ENCODE data around the gene TACC2. TPM values are rescaled to one million over a fixed set of nuclear protein-coding genes. Genes with fewer than 3 reads are reported as not detected.

Gene TACC2
- total RNA-seq, 1 donor from 2014 or later, result not detected

DNA sequence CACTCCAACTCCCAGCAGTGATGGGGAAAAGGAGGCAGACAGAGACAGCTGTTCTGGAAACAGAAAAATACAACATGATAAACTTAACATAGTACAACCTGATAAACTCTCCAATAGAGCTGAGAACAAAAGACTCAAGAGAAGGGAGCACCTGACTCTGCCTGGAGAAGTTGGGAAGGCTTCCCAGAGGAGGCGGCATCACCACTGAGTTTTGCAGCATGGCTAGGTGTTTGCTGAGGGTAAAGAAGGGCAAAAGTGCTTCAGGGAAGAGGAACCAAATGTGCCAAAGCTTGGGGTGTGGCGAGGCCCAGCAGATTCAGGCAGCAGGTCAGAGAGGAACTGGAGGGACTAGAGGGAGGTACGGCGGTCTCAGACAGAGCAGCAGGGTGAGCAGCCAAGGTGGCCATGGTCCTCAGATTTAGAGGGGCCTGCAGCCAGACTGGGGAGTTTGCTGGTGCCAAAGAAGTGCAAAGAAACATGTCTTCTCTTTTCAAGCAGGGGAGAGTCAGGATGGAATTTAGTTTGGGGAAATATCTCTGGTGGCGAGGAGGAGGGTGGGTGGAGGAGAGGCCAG, 162.2 kb downstream of the TACC2 start:
- no peak for DNase-seq (ENCODE audit: low spot score)
- Mint-ChIP-seq H3K9me3 (no peaks in the 10 kb centered on the region), H3K4me1 (ENCODE audit: low read depth) (no peaks in the 10 kb centered on the region), H3K4me3 (no peak overlapping the region), H3K27ac (no peak overlapping the region), H3K36me3 (ENCODE audit: low read depth) (no peaks in the 10 kb centered on the region), H3K27me3 (ENCODE audit: insufficient read depth) (peaks cover 7% of the 10 kb centered on the region)
- intact Hi-C loops (cut with micrococcal nuclease), result no loop called here

GRCh38 chr10:122152544-122152943, 163.6 kb downstream of the TACC2 start:
- Mint-ChIP-seq H3K36me3 (ENCODE audit: low read depth) (no peaks in the 10 kb centered on the region), H3K4me1 (ENCODE audit: low read depth) (no peaks in the 10 kb centered on the region), H3K9me3 (no peaks in the 10 kb centered on the region), H3K27me3 (ENCODE audit: insufficient read depth) (peaks cover 5% of the 10 kb centered on the region), H3K27ac (no peak overlapping the region), H3K4me3 (no peak overlapping the region)
- intact Hi-C loops (cut with micrococcal nuclease), result no loop called here
- DNase-seq (ENCODE audit: low spot score), result no peak

GRCh38 chr10:122154031-122154544, 165.1 kb downstream of the TACC2 start:
- DNase-seq (ENCODE audit: low spot score), result no peak
- intact Hi-C loops (cut with micrococcal nuclease), result no loop called here
- no peaks in the 10 kb centered on the region for H3K36me3 Mint-ChIP-seq (ENCODE audit: low read depth)

DNA sequence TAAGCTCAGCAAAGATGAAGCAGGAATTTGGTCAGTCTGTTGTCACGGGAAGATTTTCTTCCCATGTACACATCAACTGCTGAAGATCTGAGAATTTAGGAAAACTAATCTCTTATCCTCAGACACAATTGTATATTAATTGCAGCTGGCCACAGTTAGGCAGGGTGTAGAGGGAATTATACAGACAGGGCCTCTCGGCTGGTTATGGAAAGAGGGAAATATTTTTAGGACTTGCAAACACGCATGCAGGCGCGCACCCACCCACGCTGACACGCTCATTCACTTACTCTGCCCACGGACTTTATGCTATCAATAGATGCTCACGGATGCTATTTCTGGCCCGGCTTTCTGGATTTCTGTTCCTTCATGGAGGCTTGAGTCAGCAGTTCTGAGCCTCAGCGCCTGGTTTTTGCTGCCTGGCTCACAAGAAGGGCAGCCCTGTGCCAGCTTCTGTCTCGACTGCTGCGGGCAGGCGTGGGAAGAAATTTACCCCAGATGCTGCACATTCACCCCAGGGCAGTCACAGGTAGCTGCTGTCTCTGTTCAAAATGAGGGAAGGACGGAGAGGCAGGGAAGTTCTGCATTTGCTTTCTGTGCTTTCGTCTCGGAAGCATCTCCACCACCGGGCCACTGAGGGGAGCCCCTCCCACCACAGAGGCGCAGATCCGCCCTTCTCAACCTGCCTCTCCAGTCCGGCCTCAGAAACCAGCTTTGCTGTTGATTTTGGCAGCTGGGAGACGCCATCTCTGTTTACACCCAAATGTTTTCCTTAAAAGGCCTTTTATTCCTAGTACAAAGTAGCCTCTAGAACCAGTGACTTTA, 165.8 kb downstream of the TACC2 start:
- no peaks in the 10 kb centered on the region for H3K36me3 Mint-ChIP-seq (ENCODE audit: low read depth)
- no peaks in the 10 kb centered on the region for H3K9me3 Mint-ChIP-seq
- no peak for DNase-seq (ENCODE audit: low spot score)
- no peaks in the 10 kb centered on the region for H3K4me1 Mint-ChIP-seq (ENCODE audit: low read depth)
- no peak overlapping the region for H3K27ac Mint-ChIP-seq
- H3K27me3 Mint-ChIP-seq (ENCODE audit: insufficient read depth), result peaks cover 7% of the 10 kb centered on the region
- intact Hi-C loops (cut with micrococcal nuclease), result no loop called here
- H3K4me3 Mint-ChIP-seq, result no peak overlapping the region

More at GRCh38 chr10:122154031-122154544, 165.1 kb downstream of the TACC2 start:
- H3K9me3 Mint-ChIP-seq, result no peaks in the 10 kb centered on the region
- no peak overlapping the region for H3K4me3 Mint-ChIP-seq
- H3K27ac Mint-ChIP-seq, result no peak overlapping the region
- no peaks in the 10 kb centered on the region for H3K4me1 Mint-ChIP-seq (ENCODE audit: low read depth)
- peaks cover 7% of the 10 kb centered on the region for H3K27me3 Mint-ChIP-seq (ENCODE audit: insufficient read depth)

DNA sequence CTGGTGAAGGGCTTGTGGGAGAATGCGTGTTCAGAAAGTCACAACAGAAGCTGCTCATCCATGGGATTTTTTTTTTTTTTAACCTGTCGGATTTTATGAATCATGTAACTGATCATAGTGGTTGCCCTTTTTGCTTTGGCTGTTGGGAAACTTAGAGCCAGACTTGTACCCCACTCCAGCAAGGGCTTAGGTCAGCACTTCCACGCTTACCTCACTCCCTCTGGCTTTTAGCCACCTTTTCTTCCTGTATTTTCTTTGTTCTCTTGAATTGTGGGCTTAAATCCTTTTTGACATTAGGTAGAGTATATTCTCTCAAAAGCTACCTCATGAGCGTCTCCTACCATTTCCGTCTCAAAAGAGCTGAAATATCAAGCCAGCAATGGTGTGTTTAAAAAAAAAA, 168.5 kb downstream of the TACC2 start:
- Mint-ChIP-seq H3K9me3 (no peaks in the 10 kb centered on the region), H3K4me1 (ENCODE audit: low read depth) (no peaks in the 10 kb centered on the region)

GRCh38 chr10:122158362-122158761, 169.4 kb downstream of the TACC2 start:
- Mint-ChIP-seq H3K27me3 (ENCODE audit: insufficient read depth) (peaks cover 26% of the 10 kb centered on the region), H3K9me3 (no peaks in the 10 kb centered on the region), H3K27ac (no peak overlapping the region), H3K4me1 (ENCODE audit: low read depth) (no peaks in the 10 kb centered on the region), H3K4me3 (no peak overlapping the region), H3K36me3 (ENCODE audit: low read depth) (no peaks in the 10 kb centered on the region)
- DNase-seq (ENCODE audit: low spot score), result no peak
- intact Hi-C loops (cut with micrococcal nuclease), result no loop called here

More for the DNA sequence above, 168.5 kb downstream of the TACC2 start:
- Mint-ChIP-seq H3K27ac (no peak overlapping the region), H3K36me3 (ENCODE audit: low read depth) (no peaks in the 10 kb centered on the region), H3K27me3 (ENCODE audit: insufficient read depth) (peaks cover 22% of the 10 kb centered on the region), H3K4me3 (no peak overlapping the region)
- intact Hi-C loops (cut with micrococcal nuclease), result no loop called here
- no peak for DNase-seq (ENCODE audit: low spot score)

DNA sequence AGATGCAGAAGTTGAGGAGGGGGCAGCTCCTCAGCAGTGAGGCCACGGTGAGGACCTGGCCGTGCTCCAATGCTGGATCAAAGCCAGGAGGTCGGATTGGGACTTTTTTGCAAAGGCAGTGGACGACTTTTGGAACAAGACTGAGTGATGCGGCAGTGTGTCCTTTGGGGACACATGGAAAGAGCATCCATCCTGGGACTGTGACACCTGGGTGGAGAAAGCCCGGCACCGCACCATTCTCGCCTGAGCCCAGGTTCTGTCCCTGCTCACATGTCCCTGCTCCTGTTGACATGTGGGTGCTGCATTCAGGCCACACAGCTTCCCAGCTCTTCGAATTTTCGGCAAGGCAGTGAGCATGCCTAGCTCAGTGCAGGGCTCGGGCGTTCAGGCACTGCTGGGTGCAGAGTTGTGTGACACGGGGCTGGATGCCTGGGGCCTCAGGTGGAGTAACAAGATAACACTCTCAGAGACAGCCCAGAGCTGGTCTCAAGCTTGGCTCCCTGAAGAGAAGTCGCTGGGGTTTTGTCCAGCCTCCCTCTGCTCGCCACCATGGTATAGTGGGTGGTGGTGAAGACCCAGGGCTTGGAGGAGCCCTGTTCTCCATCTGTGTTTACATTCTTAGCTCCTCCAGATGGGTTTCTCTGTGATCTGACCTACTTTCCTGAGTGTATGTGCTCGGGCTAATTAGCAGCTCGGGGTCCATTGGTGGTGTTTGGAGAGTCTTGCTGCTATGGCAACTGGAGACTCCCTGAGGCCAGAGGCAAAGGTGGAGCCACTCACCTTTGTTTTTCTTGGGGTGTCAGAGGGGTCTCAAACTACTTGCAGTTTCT, 170.4 kb downstream of the TACC2 start:
- peaks cover 29% of the 10 kb centered on the region for H3K27me3 Mint-ChIP-seq (ENCODE audit: insufficient read depth)
- DNase-seq (ENCODE audit: low spot score), result no peak
- H3K9me3 Mint-ChIP-seq, result no peaks in the 10 kb centered on the region
- no peaks in the 10 kb centered on the region for H3K36me3 Mint-ChIP-seq (ENCODE audit: low read depth)
- no peak overlapping the region for H3K27ac Mint-ChIP-seq
- intact Hi-C loops (cut with micrococcal nuclease), result no loop called here
- no peaks in the 10 kb centered on the region for H3K4me1 Mint-ChIP-seq (ENCODE audit: low read depth)
- H3K4me3 Mint-ChIP-seq, result no peak overlapping the region

DNA sequence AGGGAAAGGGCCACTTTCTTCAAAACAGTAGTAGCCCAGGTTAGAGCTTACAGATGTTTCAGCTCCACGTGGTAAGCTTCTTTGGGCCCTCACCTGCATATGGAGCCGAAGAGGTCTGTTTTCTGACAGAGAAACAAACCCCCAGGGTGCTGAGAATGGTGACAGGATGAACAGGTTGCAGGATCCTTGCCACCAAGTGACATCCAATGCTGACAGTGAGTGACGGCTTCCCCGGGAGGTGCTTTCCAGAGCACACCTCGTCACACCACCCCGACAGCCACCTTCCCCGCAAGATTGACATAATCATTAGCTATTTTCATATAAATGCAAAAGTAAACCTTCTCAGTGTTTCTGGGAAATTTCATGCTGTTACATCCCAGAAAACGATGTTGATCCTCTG, 172.8 kb downstream of the TACC2 start:
- intact Hi-C loops (cut with micrococcal nuclease), result no loop called here
- H3K4me1 Mint-ChIP-seq (ENCODE audit: low read depth), result no peaks in the 10 kb centered on the region
- no peaks in the 10 kb centered on the region for H3K36me3 Mint-ChIP-seq (ENCODE audit: low read depth)
- no peak overlapping the region for H3K4me3 Mint-ChIP-seq
- DNase-seq (ENCODE audit: low spot score), result no peak
- H3K9me3 Mint-ChIP-seq, result no peaks in the 10 kb centered on the region
- H3K27me3 Mint-ChIP-seq (ENCODE audit: insufficient read depth), result peaks cover 46% of the 10 kb centered on the region
- H3K27ac Mint-ChIP-seq, result no peak overlapping the region

DNA sequence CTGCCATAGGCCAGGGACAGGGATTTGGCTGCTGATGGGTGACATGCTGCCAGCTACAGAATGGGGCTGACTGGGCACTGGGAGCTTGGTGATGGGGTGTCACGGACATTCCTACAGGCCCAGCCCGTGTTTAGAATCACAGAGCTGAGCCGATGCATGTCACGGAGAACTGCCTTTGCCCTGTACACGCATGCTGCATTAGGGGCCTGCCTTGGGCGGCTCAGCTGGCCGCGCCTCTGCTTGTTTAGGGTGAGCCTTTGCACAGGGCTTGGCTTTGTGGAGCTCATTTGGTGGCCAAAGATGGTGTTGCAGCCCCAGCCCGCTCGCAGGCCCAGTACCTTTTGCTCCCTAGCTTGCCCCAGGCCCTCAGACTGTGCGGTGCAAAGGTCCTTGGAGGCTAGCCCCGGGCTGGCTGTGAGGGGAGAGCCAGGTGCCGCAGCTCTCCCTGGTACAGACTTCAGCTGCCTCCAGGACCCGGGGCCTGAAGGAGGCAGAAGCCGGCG, 173.8 kb downstream of the TACC2 start:
- Mint-ChIP-seq H3K36me3 (ENCODE audit: low read depth) (no peaks in the 10 kb centered on the region), H3K27me3 (ENCODE audit: insufficient read depth) (peaks cover 53% of the 10 kb centered on the region), H3K9me3 (no peaks in the 10 kb centered on the region), H3K4me1 (ENCODE audit: low read depth) (no peaks in the 10 kb centered on the region), H3K4me3 (no peak overlapping the region), H3K27ac (no peak overlapping the region)
- DNase-seq (ENCODE audit: low spot score), result no peak
- intact Hi-C loops (cut with micrococcal nuclease), result no loop called here

DNA sequence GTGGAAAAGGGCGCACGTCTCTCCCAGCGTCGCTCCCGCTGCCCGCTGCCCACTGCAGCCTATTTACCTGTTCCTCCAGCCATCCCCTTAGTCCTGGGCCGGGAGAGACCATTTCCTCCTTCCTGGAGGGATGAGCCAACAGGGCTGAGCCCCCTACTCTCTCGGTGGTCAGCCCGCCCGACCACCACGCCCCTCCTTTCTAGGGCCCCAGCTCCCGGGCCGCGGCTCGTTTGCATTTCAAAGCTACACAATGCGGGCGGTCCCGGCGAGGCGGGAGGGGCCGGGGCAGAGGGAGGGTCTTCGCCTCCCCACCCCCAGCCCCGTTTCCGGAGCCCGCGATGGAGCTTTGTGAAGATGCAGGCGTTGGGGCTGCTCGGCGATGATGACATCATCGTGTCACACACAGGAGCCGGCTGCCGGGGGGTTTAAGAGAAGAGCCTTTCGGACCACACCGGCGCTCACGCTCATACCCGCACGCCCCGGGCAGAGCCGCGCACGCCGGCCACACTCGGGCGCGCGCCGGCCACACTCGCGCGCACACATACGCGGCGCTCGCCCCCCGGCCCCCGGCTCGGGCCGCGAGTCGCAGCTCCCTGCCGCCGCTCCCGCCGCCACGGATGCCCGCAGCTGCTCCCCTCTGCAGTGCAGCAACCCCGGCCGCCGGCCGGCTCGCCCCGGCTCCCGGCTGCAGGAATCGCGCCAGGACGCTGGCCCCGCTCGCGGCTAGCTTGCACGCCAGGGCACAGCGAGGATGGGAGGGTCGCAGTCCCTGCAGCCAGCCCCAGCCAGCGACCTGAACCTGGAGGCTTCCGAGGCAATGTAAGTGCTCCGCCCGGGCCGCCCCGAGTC, 174.4 kb downstream of the TACC2 start:
- Mint-ChIP-seq H3K9me3 (no peaks in the 10 kb centered on the region), H3K27ac (no peak overlapping the region), H3K36me3 (ENCODE audit: low read depth) (no peaks in the 10 kb centered on the region), H3K4me1 (ENCODE audit: low read depth) (no peaks in the 10 kb centered on the region), H3K4me3 (no peak overlapping the region), H3K27me3 (ENCODE audit: insufficient read depth) (peaks cover 53% of the 10 kb centered on the region)
- intact Hi-C loops (cut with micrococcal nuclease), result no loop called here
- DNase-seq (ENCODE audit: low spot score), result no peak

DNA sequence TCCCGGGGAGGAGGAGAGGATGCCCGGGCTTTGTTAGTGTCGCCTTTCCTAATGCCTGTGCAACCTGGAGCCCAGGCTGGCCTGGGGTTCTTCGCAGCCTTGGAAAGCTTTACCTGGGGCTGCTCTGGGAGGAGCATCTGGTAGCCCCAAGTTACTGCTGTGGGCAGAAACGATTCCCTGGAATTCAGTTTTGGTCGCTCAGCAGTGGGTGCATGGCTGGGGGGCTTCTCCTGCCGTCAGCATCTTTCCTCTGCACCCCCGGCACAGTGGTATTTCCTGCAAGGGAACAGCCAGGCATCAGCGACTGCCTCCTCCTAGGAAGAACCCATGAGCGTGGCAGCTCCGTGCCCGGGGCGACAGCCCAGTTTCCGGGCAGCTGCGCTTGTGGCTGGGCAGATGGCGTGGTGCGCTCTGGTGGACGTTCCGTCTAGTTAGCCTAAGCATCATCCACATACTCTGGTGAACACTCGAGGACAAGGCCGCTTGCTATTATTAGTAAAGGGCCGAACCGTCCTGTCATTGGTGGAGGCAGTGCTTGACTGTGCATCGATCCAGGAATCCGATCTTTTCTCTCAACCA, 175.1 kb downstream of the TACC2 start:
- no peaks in the 10 kb centered on the region for H3K36me3 Mint-ChIP-seq (ENCODE audit: low read depth)
- no peaks in the 10 kb centered on the region for H3K4me1 Mint-ChIP-seq (ENCODE audit: low read depth)
- no peak for DNase-seq (ENCODE audit: low spot score)
- intact Hi-C loops (cut with micrococcal nuclease), result no loop called here
- no peak overlapping the region for H3K27ac Mint-ChIP-seq
- H3K4me3 Mint-ChIP-seq, result no peak overlapping the region
- peaks cover 51% of the 10 kb centered on the region for H3K27me3 Mint-ChIP-seq (ENCODE audit: insufficient read depth)
- no peaks in the 10 kb centered on the region for H3K9me3 Mint-ChIP-seq
